HG02943 (cell line): ENCODE data around the gene OTOG.

Experiments used
- ATAC-seq: cut with Tn5 transposase; IDR thresholded peaks from one replicate; pipeline ENCODE4 v1.9.1; 2021; ENCODE audit warnings: mild to moderate bottlenecking, low read depth, moderate library complexity; ENCODE audit not compliant: unreplicated experiment

Gene OTOG

GRCh38 chr11:17602105-17603001 is 55.3 kb downstream of the OTOG start:
- ATAC-seq, result no peak

DNA sequence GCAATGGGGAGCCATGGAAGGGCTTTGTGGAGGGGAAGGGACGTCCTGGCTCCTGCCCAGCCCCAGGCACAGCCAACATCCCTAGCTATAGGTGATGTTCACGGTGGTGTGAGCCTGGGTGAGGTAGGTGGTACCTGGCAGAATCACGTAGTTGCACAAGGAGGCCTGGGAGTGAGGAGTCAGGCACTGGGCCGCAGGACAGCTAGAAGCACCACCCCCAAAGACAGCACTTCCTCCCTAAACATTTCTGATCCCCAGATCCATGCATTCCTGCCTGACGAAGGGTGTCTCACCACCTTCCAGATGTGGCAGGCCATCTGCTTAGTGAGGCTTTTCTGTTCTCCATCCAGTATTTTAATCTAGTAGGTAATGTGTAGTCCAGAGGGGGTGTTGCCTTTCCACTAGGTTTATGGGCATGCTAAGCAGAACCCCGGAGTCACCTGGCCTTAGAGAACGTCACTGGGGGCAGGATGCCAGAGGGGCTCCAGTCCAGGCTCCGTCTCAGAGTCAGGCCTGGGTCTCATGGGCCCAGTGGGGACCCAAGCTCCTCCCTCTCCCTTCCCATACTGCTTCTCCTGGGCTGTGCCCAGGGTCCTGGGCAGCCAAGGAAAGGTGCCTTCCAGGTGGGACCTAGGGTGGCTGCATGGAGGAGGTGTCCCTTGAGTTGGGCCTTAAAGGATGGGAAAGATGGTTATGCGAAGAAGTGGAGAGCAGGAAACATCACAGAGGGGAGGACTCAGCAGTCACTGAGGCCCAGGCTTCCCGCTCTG is 56.2 kb downstream of the OTOG start:
- no peak for ATAC-seq

GRCh38 chr11:17604201-17604914 is 57.3 kb downstream of the OTOG start:
- no peak for ATAC-seq

DNA sequence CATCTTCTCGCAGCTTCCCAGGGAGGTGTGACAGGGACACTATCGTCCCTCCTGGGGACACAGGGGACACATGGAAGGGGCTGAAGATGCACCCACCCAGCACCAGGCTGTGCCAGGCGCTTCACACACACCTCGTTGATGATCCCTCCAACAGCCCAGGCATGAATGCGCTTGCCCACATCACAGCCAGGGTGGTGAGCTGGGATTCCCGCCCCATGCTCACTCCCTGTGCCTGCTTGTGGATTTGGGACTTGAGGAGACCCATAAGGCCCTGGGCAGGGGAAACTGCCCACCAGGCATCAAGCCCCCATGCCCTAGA is 57.8 kb downstream of the OTOG start:
- ATAC-seq, result no peak

- ATAC-seq, result no peak
These were observed 58.6 kb downstream of the OTOG start for GRCh38 chr11:17605651-17606122.

GRCh38 chr11:17606233-17607082 is 59.4 kb downstream of the OTOG start:
- no peak for ATAC-seq

DNA sequence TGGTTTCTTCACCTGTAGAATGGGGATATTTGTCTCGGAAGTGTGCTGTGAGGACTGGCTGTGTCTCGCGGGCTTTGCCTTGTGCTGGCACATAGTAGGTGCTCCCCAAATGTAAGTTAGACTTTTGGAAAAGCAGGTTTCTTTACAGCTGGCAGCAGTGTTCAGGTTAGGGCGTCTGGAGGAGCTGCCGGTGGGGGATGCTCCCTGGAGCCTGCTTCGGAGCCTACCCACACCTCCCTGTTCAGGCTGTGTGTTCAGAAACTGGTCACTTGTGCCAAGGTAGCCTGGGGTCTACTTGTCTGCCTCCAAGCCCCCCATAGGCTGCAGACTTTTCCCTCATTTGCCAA is 60.0 kb downstream of the OTOG start:
- ATAC-seq, result no peak

GRCh38 chr11:17607591-17608570 is 60.8 kb downstream of the OTOG start:
- ATAC-seq, result no peak

DNA sequence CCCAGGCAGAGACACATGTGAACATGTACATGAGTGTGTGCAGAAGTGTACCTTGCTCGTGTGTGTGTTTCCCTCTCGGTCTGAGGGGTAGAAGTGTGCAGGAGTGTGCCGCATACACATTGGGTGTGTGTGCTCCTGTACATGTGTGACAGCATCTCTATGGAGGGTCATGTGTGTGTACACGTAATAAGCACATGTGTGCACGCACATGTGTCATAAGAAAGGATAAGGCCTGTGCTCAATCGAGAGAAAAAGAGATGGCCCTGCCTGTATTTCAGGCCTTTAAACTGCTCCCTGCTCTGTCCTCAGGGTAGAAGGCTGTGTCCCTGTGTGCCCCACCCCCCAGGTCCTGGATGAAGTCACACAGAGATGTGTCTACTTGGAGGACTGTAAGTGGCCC is 61.8 kb downstream of the OTOG start:
- no peak for ATAC-seq

DNA sequence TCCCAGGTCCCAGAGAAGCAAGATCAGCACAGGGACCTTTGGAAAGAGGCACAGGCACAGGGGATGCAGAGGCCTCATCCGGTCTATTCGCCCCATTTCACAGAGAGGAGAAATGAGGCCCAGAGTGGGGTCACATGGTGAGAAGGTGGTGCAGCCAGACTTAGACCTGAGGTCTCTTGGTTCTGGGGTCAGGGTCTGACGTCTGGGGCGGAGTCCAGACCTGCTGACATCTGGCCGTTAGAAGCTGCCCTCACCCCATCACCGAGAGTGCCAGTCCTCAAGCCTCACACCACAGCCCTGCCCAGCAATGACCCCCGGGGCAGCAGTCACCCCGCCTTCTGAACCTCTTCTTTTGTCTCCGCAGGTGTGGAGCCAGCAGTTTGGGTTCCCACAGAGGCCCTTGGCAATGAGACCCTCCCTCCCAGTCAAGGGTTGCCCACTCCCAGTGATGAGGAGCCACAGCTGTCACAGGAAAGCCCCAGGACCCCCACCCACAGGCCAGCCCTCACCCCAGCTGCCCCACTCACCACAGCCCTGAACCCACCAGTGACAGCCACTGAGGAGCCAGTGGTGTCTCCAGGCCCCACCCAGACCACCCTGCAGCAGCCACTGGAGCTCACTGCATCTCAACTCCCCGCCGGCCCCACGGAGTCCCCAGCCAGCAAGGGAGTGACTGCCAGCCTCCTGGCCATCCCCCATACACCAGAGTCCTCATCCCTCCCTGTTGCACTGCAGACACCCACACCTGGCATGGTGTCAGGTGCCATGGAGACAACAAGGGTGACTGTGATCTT is 62.4 kb downstream of the OTOG start:
- no peak for ATAC-seq

- no peak for ATAC-seq
These were observed 63.2 kb downstream of the OTOG start for GRCh38 chr11:17610085-17610894.

GRCh38 chr11:17611049-17611448 is 64.0 kb downstream of the OTOG start:
- ATAC-seq, result no peak

- ATAC-seq, result no peak
These were observed 64.6 kb downstream of the OTOG start for GRCh38 chr11:17611503-17612220.

GRCh38 chr11:17612221-17613188 is 65.4 kb downstream of the OTOG start:
- ATAC-seq, result no peak

GRCh38 chr11:17613428-17613962 is 66.4 kb downstream of the OTOG start:
- no peak for ATAC-seq
